Activated CD8-positive, alpha-beta T cell treated with anti-CD3 and anti-CD28 coated beads for 36 hours (primary cell): Measurements from ENCODE around the gene BMPR1A. TPM values are rescaled to one million over a fixed set of nuclear protein-coding genes. Genes with fewer than 3 reads are reported as not detected.

Experiments
- ATAC-seq: fragments of 200-7000 bp; cut with Tn5 transposase; one replicate; pipeline ENCODE4 v1.10.0; 2021; ENCODE audit warnings: mild to moderate bottlenecking, moderate library complexity
- CTCF ChIA-PET: fragments of 350-600 bp; sonication (Branson Sonifier 250); formaldehyde crosslinking; loops from one replicate; lab custom pipeline; 2021; ENCODE audit warnings: antibody characterized with exemption; lab: Charles Lee
- POLR2A ChIA-PET: fragments of 350-600 bp; sonication (Branson Sonifier 250); formaldehyde crosslinking; loops from one replicate; lab custom pipeline; 2021; ENCODE audit warnings: antibody characterized with exemption; lab: Charles Lee
- DNase-seq: peaks from one replicate; pipeline ENCODE4 v3.0.0-alpha.2; 2020
- H3K27ac Mint-ChIP-seq: one replicate; pipeline ENCODE4 v1.8.0; 2021; ENCODE audit warnings: mild to moderate bottlenecking, mixed read lengths
- H3K27me3 Mint-ChIP-seq: one replicate; pipeline ENCODE4 v1.8.0; 2021; ENCODE audit warnings: mixed read lengths
- H3K36me3 Mint-ChIP-seq: one replicate; pipeline ENCODE4 v1.8.0; 2021; ENCODE audit warnings: low read depth, mixed read lengths
- H3K4me1 Mint-ChIP-seq: one replicate; pipeline ENCODE4 v1.8.0; 2021; ENCODE audit warnings: low read depth, mixed read lengths
- H3K4me3 Mint-ChIP-seq: one replicate; pipeline ENCODE4 v1.8.0; 2021; ENCODE audit warnings: mild to moderate bottlenecking, moderate library complexity, mixed read lengths
- H3K9me3 Mint-ChIP-seq: one replicate; pipeline ENCODE4 v1.8.0; 2021; ENCODE audit warnings: mixed read lengths
- intact Hi-C: fragments of 100-400 bp; cut with micrococcal nuclease; formaldehyde crosslinking; loops from one replicate; pipeline ENCODE4 v1.10.0; 2022
- total RNA-seq, 2 experiments: library from RNA; stranded (reverse); gene quantifications; one replicate each; pipeline ENCODE4 v1.2.3, GENCODE V29; 2021
- TF ChIP-seq, protein P1 (sequence below): fragments of 200-600 bp; IDR thresholded peaks from one replicate; pipeline ENCODE4 v1.8.0; 2022; ENCODE audit warnings: antibody characterized with exemption, mild to moderate bottlenecking

BMPR1A gene
- total RNA-seq, 2 experiments from 2014 or later: 6.6 to 6.9 TPM

DNA sequence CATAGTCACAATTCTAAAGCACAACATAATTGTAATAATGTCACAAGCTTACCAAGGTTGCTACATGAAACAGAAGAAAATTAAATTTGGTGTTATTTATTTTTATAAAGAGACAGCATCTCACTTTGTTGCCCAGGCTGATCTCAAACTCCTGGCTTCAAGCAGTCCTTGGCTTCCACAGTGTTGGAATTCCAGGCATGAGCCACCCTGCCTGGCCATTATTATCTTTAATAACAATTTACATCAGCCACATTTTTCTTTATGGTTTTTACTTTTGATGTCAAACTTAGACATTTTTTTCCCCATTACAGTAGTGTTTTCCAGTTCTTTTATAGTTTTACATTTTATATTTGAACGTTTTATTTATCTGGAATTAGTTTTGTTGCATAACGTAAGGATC, 46.7 kb downstream of the BMPR1A start:
- Mint-ChIP-seq H3K4me3 (no peak overlapping the region), H3K27me3 (no peaks in the 10 kb centered on the region), H3K36me3 (no peaks in the 10 kb centered on the region), H3K27ac (no peak overlapping the region), H3K9me3 (no peaks in the 10 kb centered on the region), H3K4me1 (peaks cover 12% of the 10 kb centered on the region)
- ChIA-PET POLR2A (no interaction called here), CTCF (no interaction called here)
- no peak for ATAC-seq
- no peak for DNase-seq
- TF ChIP-seq, protein P1, sequence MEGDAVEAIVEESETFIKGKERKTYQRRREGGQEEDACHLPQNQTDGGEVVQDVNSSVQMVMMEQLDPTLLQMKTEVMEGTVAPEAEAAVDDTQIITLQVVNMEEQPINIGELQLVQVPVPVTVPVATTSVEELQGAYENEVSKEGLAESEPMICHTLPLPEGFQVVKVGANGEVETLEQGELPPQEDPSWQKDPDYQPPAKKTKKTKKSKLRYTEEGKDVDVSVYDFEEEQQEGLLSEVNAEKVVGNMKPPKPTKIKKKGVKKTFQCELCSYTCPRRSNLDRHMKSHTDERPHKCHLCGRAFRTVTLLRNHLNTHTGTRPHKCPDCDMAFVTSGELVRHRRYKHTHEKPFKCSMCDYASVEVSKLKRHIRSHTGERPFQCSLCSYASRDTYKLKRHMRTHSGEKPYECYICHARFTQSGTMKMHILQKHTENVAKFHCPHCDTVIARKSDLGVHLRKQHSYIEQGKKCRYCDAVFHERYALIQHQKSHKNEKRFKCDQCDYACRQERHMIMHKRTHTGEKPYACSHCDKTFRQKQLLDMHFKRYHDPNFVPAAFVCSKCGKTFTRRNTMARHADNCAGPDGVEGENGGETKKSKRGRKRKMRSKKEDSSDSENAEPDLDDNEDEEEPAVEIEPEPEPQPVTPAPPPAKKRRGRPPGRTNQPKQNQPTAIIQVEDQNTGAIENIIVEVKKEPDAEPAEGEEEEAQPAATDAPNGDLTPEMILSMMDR: no peak
- intact Hi-C loops: no loop called here

DNA sequence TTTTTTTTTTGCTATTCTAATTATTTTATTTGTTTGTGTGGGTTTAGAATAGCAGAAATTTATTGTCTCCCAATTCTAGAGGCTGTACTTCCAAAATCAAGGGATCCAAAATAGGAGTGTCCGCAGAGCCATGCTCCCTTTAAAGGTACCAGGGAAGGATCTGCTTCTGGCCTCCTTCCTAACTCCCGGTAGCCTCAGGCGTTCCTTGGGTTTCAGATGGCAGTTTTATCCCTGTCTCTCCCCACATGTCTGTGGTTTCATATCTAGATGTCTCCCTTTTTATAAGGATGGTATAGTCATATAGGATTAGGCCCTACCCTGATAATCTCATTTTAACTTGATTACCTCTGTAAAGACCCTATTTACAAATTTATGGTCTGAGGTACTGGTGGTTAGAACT, 48.4 kb downstream of the BMPR1A start:
- CTCF ChIA-PET: no interaction called here

DNA sequence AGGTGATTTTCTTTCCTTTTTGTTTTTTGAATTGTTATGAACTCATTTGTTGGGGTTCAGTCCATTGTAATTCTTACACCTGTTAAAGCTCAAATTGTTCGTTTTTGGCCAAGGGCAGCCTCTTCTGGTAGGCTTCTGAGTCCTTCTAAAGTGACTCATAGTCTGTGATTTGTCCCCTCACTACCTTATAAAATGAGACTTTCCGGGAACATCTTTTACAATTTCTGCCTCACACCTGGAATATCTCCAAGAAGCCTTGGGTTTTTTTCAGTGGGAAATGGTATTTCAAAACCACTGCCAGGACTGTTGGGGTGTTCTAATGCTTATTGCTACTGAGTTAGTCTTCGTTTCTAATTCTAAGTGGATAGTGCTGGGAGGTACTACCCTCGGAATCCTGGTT, 56.7 kb downstream of the BMPR1A start:
- intact Hi-C loops: no loop called here
- POLR2A ChIA-PET: no interaction called here
- Mint-ChIP-seq H3K36me3 (no peaks in the 10 kb centered on the region), H3K4me1 (peaks cover 3% of the 10 kb centered on the region), H3K4me3 (no peak overlapping the region), H3K9me3 (no peaks in the 10 kb centered on the region), H3K27ac (no peak overlapping the region), H3K27me3 (no peaks in the 10 kb centered on the region)
- TF ChIP-seq, protein P1: no peak
- CTCF ChIA-PET: no interaction called here
- DNase-seq: no peak
- no peak for ATAC-seq

More for the DNA sequence above, 48.4 kb downstream of the BMPR1A start:
- TF ChIP-seq, protein P1: no peak
- DNase-seq: no peak
- Mint-ChIP-seq H3K36me3 (no peaks in the 10 kb centered on the region), H3K4me1 (no peaks in the 10 kb centered on the region), H3K4me3 (no peak overlapping the region), H3K9me3 (no peaks in the 10 kb centered on the region), H3K27me3 (no peaks in the 10 kb centered on the region), H3K27ac (no peak overlapping the region)
- intact Hi-C loops: no loop called here
- POLR2A ChIA-PET: no interaction called here
- ATAC-seq: no peak

DNA sequence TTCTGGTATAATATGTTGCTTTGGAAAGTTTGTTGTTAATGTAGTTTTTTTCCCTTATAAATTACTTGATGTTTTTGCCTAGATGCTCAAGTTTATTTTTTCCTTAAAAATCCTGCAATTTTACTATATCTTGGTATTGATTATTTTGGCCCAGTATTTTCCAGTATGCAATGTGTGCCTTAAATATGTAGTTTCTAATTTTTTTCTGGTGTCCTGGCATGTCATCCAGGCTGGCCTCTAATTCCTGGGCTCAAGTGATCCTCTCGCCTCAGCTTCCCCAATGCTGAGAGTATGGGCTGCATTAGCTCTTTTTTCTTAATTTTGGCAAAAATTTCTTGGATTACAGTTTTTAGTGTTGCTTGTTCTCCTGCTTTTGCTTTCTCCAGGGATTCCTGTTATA, 57.6 kb downstream of the BMPR1A start:
- no peaks in the 10 kb centered on the region for H3K9me3 Mint-ChIP-seq
- ChIA-PET CTCF (no interaction called here), POLR2A (no interaction called here)
- H3K4me1 Mint-ChIP-seq: peaks cover 3% of the 10 kb centered on the region
- H3K27ac Mint-ChIP-seq: no peak overlapping the region
- H3K36me3 Mint-ChIP-seq: no peaks in the 10 kb centered on the region
- intact Hi-C loops: no loop called here
- DNase-seq (no peak), ATAC-seq (no peak)
- TF ChIP-seq, protein P1: no peak
- H3K27me3 Mint-ChIP-seq: no peaks in the 10 kb centered on the region
- H3K4me3 Mint-ChIP-seq: no peak overlapping the region

DNA sequence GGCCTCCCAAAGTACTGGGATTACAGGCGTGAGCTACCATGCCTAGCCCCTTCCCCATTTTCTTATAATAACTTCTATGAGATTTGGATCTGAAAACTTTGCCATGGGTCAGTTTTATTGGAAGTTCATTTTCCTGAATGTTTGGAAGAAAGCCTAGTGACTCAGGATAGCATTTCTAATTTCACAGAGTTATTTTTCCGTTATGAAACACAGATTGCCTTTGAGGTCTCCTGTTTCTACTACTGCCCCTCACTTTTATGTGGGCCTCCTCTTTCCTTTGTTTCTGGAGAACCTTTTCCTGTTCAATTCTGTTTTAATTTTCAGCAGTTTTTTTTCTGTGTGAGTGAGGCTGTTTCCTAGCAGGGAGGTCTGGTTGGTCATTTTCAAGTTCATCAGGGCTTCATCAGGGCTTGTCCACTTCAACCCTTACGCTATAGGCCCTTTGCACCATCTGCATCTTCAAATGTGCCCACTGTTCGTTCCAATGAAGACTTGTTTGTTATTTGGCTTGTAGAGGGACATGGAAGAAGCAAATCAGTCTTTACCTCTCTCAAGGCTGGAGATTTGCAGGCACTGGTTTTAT, 58.7 kb downstream of the BMPR1A start:
- no peak for DNase-seq
- no peak overlapping the region for H3K27ac Mint-ChIP-seq
- no peaks in the 10 kb centered on the region for H3K27me3 Mint-ChIP-seq
- no peaks in the 10 kb centered on the region for H3K9me3 Mint-ChIP-seq
- ATAC-seq: no peak
- H3K4me3 Mint-ChIP-seq: no peak overlapping the region
- no peaks in the 10 kb centered on the region for H3K36me3 Mint-ChIP-seq
- H3K4me1 Mint-ChIP-seq: peaks cover 3% of the 10 kb centered on the region
- TF ChIP-seq, protein P1: no peak
- POLR2A ChIA-PET: no interaction called here
- CTCF ChIA-PET: no interaction called here
- intact Hi-C loops: no loop called here
